HepG2 (cell line): ENCODE results near the gene CAPG. TPM values are rescaled to one million over a fixed set of nuclear protein-coding genes. Genes with fewer than 3 reads are reported as not detected.
A peak's percentile ranks its signal among the peaks of the same experiment; 100 is the strongest.

Source experiments
- HNRNPL ChIP-seq: fragments of 200-400 bp; formaldehyde crosslinking; IDR thresholded peaks from 2 replicates; pipeline ENCODE4 v1.6.1; 2017; ENCODE audit warnings: mild to moderate bottlenecking, low read depth, low read length
- KDM3A ChIP-seq: IDR thresholded peaks from 2 replicates; pipeline ENCODE4 v1.6.1; 2018; ENCODE audit warnings: low read depth, missing compliant biosample characterization
- KLF12 ChIP-seq: sonication (generic); formaldehyde crosslinking; IDR thresholded peaks from 2 replicates; pipeline ENCODE4 v1.4.0; 2020; ENCODE audit warnings: missing genetic modification reagents, borderline replicate concordance
- KMT2B ChIP-seq: IDR thresholded peaks from 2 replicates; pipeline ENCODE4 v1.6.1; 2016; ENCODE audit warnings: missing genetic modification reagents, missing compliant biosample characterization
- NFYB ChIP-seq: sonication (generic); formaldehyde crosslinking; IDR thresholded peaks from 2 replicates; pipeline ENCODE4 v1.4.0; 2020; ENCODE audit warnings: missing genetic modification reagents
- RFX5 ChIP-seq: IDR thresholded peaks from 2 replicates; pipeline ENCODE4 v1.6.1; 2011; ENCODE audit warnings: low read depth, low read length, improper control_type of control experiment
- SALL2 ChIP-seq: sonication (generic); formaldehyde crosslinking; IDR thresholded peaks from 2 replicates; pipeline ENCODE4 v1.8.1; 2023; ENCODE audit warnings: mild to moderate bottlenecking, missing genetic modification reagents, inconsistent platforms
- SMARCC2 ChIP-seq: fragments of 450-650 bp; IDR thresholded peaks from 2 replicates; pipeline ENCODE4 v1.6.1; 2017; ENCODE audit warnings: antibody characterized with exemption, mild to moderate bottlenecking
- SP5 ChIP-seq: IDR thresholded peaks from 2 replicates; pipeline ENCODE4 v1.6.1; 2016; ENCODE audit warnings: low read depth, borderline replicate concordance
- TAF15 ChIP-seq: fragments of 200-400 bp; formaldehyde crosslinking; IDR thresholded peaks from one replicate; pipeline ENCODE4 v1.6.1; 2018; ENCODE audit warnings: mild to moderate bottlenecking, low read depth, low read length; ENCODE audit not compliant: poor library complexity, severe bottlenecking
- TFE3 ChIP-seq: IDR thresholded peaks from 2 replicates; pipeline ENCODE4 v1.6.1; 2016
- YY1 ChIP-seq: IDR thresholded peaks from 2 replicates; pipeline ENCODE4 v1.6.1; 2011; ENCODE audit warnings: low read length, low read depth, moderate library complexity, mild to moderate bottlenecking; ENCODE audit not compliant: insufficient read depth, insufficient replicate concordance
- ZBTB1 ChIP-seq: sonication (generic); formaldehyde crosslinking; IDR thresholded peaks from 2 replicates; pipeline ENCODE4 v1.4.0; 2020; ENCODE audit warnings: missing genetic modification reagents, borderline replicate concordance
- ZBTB49 ChIP-seq: sonication (generic); formaldehyde crosslinking; IDR thresholded peaks from 2 replicates; pipeline ENCODE4 v1.4.0; 2020; ENCODE audit warnings: missing genetic modification reagents, borderline replicate concordance
- ZNF232 ChIP-seq: sonication (generic); formaldehyde crosslinking; IDR thresholded peaks from 2 replicates; pipeline ENCODE4 v1.4.0; 2020; ENCODE audit warnings: missing genetic modification reagents, borderline replicate concordance
- ZNF460 ChIP-seq: sonication (generic); formaldehyde crosslinking; IDR thresholded peaks from 2 replicates; pipeline ENCODE4 v1.5.1; 2020; ENCODE audit warnings: missing genetic modification reagents, mild to moderate bottlenecking, borderline replicate concordance
- ZNF484 ChIP-seq: sonication (generic); formaldehyde crosslinking; IDR thresholded peaks from 2 replicates; pipeline ENCODE4 v1.5.1; 2020; ENCODE audit warnings: mild to moderate bottlenecking, low read depth, missing genetic modification reagents, borderline replicate concordance
- ZNF687 ChIP-seq: sonication (generic); formaldehyde crosslinking; IDR thresholded peaks from 2 replicates; pipeline ENCODE4 v1.5.1; 2020; ENCODE audit warnings: mild to moderate bottlenecking, missing genetic modification reagents, moderate library complexity
- ZNF792 ChIP-seq: IDR thresholded peaks from 2 replicates; pipeline ENCODE4 v1.6.1; 2016
- polyA plus RNA-seq, 8 experiments: library from polyadenylated mRNA; depleted of rRNA in 3 of 8; stranded (reverse) in 7 of 8; unstranded in 1 of 8; fragments of >200 nt; fragmentation: Illumina TruSeq in 4 of 8; extraction: Trizol in 4 of 8; gene quantifications; 2 replicates each; pipeline versions ENCODE4 v1.2.1 to v1.2.3, GENCODE V29; 2011 to 2016; ENCODE audit warnings: low read depth in 4 of 8, missing spikeins in 1 of 8, mixed read lengths in 1 of 8; ENCODE audit not compliant: insufficient read depth in 1 of 8
- total RNA-seq, 5 experiments: library from RNA; depleted of rRNA; stranded (reverse); fragments of >200 nt; fragmentation: Illumina TruSeq; extraction: Trizol; gene quantifications; 2 replicates each; pipeline ENCODE4 v1.2.3, GENCODE V29; 2016; ENCODE audit warnings: low read depth in 1 of 5
- TF ChIP-seq, protein P1 (sequence below): IDR thresholded peaks from 2 replicates; pipeline ENCODE4 v1.6.1; 2018; ENCODE audit warnings: missing genetic modification reagents, mild to moderate bottlenecking, missing compliant biosample characterization

Gene CAPG
- total and polyA plus RNA-seq, 2 of the 13 experiments (the other 11 are each of a cell fraction or from before 2014, with no cell fraction given): 12.7 to 18.2 TPM

DNA sequence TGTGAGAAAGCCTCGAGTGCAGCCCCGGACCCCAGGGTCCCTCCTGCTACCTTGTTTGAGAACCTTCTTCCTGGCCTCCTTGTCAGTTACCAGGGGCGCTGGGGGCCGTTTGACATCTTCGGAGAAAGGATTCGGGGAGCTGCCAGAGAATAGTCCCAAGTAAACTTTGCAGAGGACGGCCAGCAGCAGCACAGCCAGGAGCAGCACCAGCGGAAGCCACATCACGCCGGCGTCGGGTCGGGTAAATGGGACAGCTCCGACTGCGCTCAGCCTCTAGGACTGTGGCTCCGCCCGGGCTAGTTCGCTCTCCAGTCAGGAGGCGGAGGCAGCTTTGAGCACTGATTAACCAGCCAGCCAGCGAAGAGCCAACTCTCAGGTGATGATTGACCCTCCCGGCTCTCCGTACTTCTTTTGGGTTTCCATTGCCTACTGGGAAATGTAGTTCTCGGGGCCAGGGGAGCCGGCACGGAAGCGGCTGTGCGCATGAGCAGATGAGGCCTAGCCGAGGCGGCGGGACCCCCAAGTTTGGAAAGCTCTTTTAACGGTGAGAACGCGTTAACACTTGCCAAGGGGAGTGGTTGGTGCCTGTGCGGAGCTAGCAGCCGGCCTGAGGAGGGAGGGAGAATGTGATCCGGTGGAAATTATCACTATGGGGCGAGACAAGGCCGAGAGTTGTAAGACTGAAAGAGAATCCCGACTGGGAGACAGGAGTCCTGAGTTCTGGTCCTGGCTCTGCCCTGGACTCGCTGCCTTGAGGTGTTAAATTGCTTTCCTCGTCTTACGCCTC is 55.7 kb downstream of the CAPG start, which contains the start of the genes ELMOD3 and RETSAT (continued):
- TF ChIP-seq ZBTB1 (CRISPR knock-in tag) (peak; percentile 14; the same call in 1 of the 2 replicates), HNRNPL (peak; percentile 69; the same call in 1 of the 2 replicates), ZBTB49 (0 out of 2 replicates have a peak, but pooled peaks have one; percentile 47), ZNF687 (CRISPR knock-in tag) (peak; percentile 96), KLF12 (CRISPR knock-in tag) (peak; percentile 50; the same call in 1 of the 2 replicates), SMARCC2 (no peak), ZNF484 (no peak; the same call in 1 of the 2 replicates), TFE3 (CRISPR knock-in tag) (peak; percentile 66), TAF15 (peak; percentile 42), KMT2B (peak; percentile 79), ZNF232 (peak; percentile 92), NFYB (CRISPR knock-in tag) (peak; percentile 75), SP5 (peak; percentile 76), YY1 (peak; percentile 83), ZNF792 (CRISPR knock-in tag) (peak; percentile 94), KDM3A (peak; percentile 92), ZNF460 (CRISPR knock-in tag) (peak; percentile 49; the same call in 1 of the 2 replicates), SALL2 (CRISPR knock-in tag) (peak; percentile 97), RFX5 (peak; percentile 22; the same call in 1 of the 2 replicates)
- TF ChIP-seq, protein P1, sequence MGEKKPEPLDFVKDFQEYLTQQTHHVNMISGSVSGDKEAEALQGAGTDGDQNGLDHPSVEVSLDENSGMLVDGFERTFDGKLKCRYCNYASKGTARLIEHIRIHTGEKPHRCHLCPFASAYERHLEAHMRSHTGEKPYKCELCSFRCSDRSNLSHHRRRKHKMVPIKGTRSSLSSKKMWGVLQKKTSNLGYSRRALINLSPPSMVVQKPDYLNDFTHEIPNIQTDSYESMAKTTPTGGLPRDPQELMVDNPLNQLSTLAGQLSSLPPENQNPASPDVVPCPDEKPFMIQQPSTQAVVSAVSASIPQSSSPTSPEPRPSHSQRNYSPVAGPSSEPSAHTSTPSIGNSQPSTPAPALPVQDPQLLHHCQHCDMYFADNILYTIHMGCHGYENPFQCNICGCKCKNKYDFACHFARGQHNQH (CRISPR knock-in tag): peak; percentile 95
